Lower lobe of right lung (tissue), 2 donors: ENCODE measurements around the gene NACC2. TPM values are rescaled to one million over a fixed set of nuclear protein-coding genes. Genes with fewer than 3 reads are reported as not detected.

Experiments
- ATAC-seq, 2 donors: fragments of 200-7000 bp; cut with Tn5 transposase; one replicate each; pipeline ENCODE4 v1.9.1; 2020 to 2022; ENCODE audit warnings: mild to moderate bottlenecking in 2 of 2, moderate library complexity in 2 of 2
- DNase-seq: peaks from one replicate; pipeline ENCODE4 v3.0.0-alpha.2; 2020
- H3K27ac ChIP-seq: fragments of 200-600 bp; one replicate; pipeline ENCODE4 v1.8.0; 2022
- H3K27me3 ChIP-seq: fragments of 200-600 bp; one replicate; pipeline ENCODE4 v1.8.0; 2022; ENCODE audit warnings: low read depth
- H3K36me3 ChIP-seq: fragments of 200-600 bp; one replicate; pipeline ENCODE4 v1.8.0; 2022; ENCODE audit warnings: mild to moderate bottlenecking
- H3K4me1 ChIP-seq: fragments of 200-600 bp; one replicate; pipeline ENCODE4 v1.8.0; 2022
- H3K4me3 ChIP-seq: fragments of 200-600 bp; one replicate; pipeline ENCODE4 v1.8.0; 2022; ENCODE audit warnings: mild to moderate bottlenecking
- H3K9me3 ChIP-seq: fragments of 200-600 bp; one replicate; pipeline ENCODE4 v1.8.0; 2022
- intact Hi-C: fragments of 100-400 bp; cut with DNase I; formaldehyde crosslinking; loops from one replicate; pipeline ENCODE4 v1.11.0; 2022
- total RNA-seq: library from RNA; stranded (reverse); fragmentation: NEBNext Ultra II Directional; extraction: Animal tissue kit (Norgen Biotek cat#: 25700); gene quantifications from one replicate; pipeline ENCODE4 v1.2.1, GENCODE V29; 2021
- TF ChIP-seq, protein P1 (sequence below): fragments of 200-600 bp; IDR thresholded peaks from one replicate; pipeline ENCODE4 v1.8.0; 2022; ENCODE audit warnings: antibody characterized with exemption, mild to moderate bottlenecking
- donor health status: DM: no; HTN: yes; CAD: no; lungs with severe emphysema.

The NACC2 gene
- total RNA-seq, 1 donor from 2014 or later = 27.0 TPM

DNA sequence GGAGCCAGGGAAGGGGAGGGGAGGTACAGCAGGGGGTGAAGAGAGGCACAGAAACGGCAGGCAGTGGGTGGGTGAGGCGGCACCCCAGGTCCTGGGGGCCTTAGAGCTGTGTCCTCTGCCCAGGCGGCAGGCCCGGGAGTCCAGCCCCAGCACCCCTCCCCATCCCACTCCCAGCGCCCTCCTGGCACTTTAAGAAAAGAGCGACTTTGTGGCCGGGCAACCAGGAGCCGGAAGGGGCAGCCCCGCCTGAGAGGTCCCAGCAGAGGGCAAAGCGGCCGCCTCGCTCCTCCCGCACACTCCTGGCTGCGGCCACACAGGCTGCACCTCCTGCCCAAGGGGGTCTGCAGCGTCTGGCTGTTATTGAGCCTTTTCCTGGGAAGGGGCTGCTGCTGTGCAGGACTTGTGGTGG, 42.6 kb downstream of the NACC2 start:
- DNase-seq (no peak), ATAC-seq (peak; percentile 63 to 68)
- H3K4me3 ChIP-seq = peak overlapping the region; percentile 57
- intact Hi-C loops = no loop called here
- TF ChIP-seq, protein P1, sequence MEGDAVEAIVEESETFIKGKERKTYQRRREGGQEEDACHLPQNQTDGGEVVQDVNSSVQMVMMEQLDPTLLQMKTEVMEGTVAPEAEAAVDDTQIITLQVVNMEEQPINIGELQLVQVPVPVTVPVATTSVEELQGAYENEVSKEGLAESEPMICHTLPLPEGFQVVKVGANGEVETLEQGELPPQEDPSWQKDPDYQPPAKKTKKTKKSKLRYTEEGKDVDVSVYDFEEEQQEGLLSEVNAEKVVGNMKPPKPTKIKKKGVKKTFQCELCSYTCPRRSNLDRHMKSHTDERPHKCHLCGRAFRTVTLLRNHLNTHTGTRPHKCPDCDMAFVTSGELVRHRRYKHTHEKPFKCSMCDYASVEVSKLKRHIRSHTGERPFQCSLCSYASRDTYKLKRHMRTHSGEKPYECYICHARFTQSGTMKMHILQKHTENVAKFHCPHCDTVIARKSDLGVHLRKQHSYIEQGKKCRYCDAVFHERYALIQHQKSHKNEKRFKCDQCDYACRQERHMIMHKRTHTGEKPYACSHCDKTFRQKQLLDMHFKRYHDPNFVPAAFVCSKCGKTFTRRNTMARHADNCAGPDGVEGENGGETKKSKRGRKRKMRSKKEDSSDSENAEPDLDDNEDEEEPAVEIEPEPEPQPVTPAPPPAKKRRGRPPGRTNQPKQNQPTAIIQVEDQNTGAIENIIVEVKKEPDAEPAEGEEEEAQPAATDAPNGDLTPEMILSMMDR = no peak
- H3K9me3 ChIP-seq = no peaks in the 10 kb centered on the region
- peak overlapping the region; percentile 58 for H3K27ac ChIP-seq
- peaks cover 25% of the 10 kb centered on the region for H3K36me3 ChIP-seq
- no peaks in the 10 kb centered on the region for H3K27me3 ChIP-seq
- H3K4me1 ChIP-seq = peaks cover 60% of the 10 kb centered on the region

DNA sequence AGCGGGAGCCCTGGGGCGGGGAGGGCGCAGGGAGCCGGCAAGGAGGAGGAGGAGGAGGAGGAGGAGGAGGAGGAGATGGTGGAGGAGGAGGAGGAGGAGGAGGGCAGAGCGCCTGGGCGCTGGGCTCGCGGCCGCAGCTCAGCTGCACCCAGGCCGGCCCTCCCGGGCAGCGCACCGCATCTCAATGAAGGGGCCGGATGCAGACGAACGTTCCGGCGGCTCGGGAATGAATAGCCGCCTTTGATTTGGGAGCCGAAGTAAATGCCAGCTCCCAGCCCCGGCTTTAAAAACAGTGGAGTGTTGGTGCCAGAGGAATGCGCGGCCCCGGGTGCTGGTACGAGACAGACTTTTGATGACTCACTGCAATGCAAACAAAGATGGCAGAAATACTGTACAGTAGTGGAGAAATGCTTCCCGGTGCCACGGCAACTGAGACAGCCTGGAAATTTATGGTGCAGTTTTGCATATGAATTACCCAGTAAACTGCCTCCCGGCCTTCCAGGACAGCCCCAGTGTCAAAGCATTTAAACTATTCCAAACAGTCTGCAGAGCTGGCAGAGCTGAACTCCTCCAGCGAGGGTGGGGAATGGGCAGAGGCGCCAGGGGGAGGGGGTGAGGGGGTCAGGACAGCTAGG, 43.1 kb downstream of the NACC2 start:
- intact Hi-C loops = no loop called here
- H3K4me1 ChIP-seq = peaks cover 62% of the 10 kb centered on the region
- ATAC-seq = peak; percentile 75 to 82
- H3K36me3 ChIP-seq = peaks cover 28% of the 10 kb centered on the region
- H3K9me3 ChIP-seq = no peaks in the 10 kb centered on the region
- TF ChIP-seq, protein P1 = no peak
- H3K27ac ChIP-seq = peak overlapping the region; percentile 58
- DNase-seq = peak; percentile 76
- peak overlapping the region; percentile 57 for H3K4me3 ChIP-seq
- H3K27me3 ChIP-seq = no peaks in the 10 kb centered on the region

DNA sequence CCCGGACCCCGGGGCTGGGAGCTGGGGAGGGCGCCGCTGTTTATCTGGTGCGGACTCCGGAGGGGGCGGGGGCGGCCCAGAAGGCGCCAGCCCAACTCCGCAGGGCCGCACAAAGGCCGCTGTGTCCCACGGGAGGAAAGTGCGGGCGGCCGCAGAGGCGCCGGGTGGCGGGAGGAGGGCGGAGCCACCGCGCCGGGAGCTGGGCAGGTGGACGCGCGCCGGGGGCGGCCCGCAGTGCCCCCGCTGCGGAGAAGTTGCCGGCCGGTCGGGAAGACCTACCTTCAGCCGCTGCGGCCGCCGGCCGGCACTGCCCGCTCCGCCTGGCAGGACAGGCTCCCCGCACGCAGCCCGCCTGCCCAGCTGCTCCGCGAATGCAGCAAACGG, 43.6 kb downstream of the NACC2 start:
- intact Hi-C loops = no loop called here
- no peaks in the 10 kb centered on the region for H3K27me3 ChIP-seq
- H3K36me3 ChIP-seq = peaks cover 34% of the 10 kb centered on the region
- DNase-seq = no peak
- H3K27ac ChIP-seq = peak overlapping the region; percentile 46
- peak; percentile 27 to 52 for ATAC-seq
- peaks cover 63% of the 10 kb centered on the region for H3K4me1 ChIP-seq
- TF ChIP-seq, protein P1 = no peak
- no peaks in the 10 kb centered on the region for H3K9me3 ChIP-seq
- peak overlapping the region; percentile 57 for H3K4me3 ChIP-seq

DNA sequence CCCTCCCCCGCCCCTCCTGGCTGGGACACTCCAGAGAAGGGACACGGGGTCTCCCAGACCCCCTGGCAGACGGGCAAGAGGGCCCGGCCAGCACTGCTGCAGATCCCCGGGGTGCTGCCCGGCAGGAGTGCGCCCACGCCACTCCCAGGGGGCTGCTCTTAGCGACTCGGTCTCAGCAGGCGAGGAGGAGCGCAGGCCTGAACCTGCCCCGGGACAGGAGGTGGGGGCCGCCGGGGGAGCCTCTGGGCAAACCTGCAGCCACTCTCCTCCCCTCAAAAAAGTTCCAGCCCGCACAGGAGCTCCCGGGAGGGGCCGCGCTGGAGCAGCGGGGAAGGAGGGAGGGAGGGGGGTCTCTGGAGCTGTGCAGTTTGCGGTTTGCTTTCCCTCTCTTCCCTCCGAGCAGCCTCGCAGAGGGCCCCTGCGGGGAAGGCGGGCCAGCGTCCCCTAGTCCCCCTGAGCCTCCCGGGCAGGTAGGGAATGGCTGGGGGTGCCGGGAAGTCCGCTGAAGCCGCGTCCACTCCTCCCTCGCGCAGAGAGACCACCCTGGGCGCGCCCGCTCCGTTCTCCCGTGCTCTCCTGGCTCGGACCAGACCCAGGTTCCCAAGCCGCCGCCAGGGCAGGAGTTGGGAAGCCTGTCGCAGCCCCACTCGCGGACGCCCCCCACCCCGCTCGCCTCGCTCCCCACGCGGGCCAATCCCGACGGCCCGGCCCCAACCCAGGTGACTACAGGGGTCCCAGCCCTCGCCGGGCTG, 44.2 kb downstream of the NACC2 start:
- Histone ChIP-seq H3K27me3 (no peaks in the 10 kb centered on the region), H3K36me3 (peaks cover 38% of the 10 kb centered on the region), H3K27ac (peak overlapping the region; percentile 46), H3K4me3 (peak overlapping the region; percentile 57), H3K4me1 (peaks cover 63% of the 10 kb centered on the region), H3K9me3 (no peaks in the 10 kb centered on the region)
- TF ChIP-seq, protein P1 = no peak
- DNase-seq = no peak
- intact Hi-C loops = no loop called here
- ATAC-seq = no peak

DNA sequence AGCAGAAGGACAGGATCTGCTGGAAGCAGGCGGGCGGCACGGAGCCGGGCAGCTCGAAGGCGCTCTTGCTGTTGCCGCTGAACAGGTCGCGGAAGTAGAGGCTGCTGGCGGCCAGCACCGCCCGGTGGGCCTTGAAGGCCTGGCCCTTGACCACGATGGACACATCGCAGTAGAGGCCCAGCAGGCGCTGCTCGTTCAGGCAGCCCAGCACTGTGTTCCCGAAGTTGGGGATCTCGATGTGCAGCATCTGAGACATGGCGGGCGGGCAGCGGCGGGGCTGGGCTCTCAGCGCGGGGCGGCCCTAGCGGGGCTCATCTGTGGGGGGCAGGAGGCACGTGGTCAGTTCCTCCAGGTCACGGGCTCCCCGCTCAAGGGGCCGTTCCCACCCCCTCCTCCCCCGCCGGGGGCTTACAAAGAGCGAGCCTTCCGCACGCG, 44.8 kb downstream of the NACC2 start:
- Histone ChIP-seq H3K4me3 (no peak overlapping the region), H3K9me3 (no peaks in the 10 kb centered on the region), H3K27me3 (no peaks in the 10 kb centered on the region), H3K27ac (no peak overlapping the region), H3K4me1 (peaks cover 63% of the 10 kb centered on the region), H3K36me3 (peaks cover 41% of the 10 kb centered on the region)
- TF ChIP-seq, protein P1 = no peak
- intact Hi-C loops = no loop called here
- ATAC-seq (no peak), DNase-seq (no peak)
